Activated T-helper 1 cell treated with anti-CD3 and anti-CD28 coated beads, Interleukin-12 subunit alpha, Interleukin-12 subunit beta, Interleukin-2, Interleukin-4 antibody, amounts not matched to agents 30 ng/mL and 10 ng/mL and 1 ng/mL, durations not matched to agents 14 hours and 24 hours and 36 hours (primary cell): Measurements from ENCODE around the gene PDE1C. TPM values are rescaled to one million over a fixed set of nuclear protein-coding genes. Genes with fewer than 3 reads are reported as not detected.

Source experiments
- DNase-seq: peaks from one replicate; pipeline ENCODE4 v3.0.0; 2021; ENCODE audit warnings: low spot score
- H3K27ac Mint-ChIP-seq: one replicate; pipeline ENCODE4 v1.8.0; 2021; ENCODE audit warnings: mild to moderate bottlenecking, mixed read lengths
- H3K27me3 Mint-ChIP-seq: one replicate; pipeline ENCODE4 v1.8.0; 2022; ENCODE audit warnings: mild to moderate bottlenecking, moderate library complexity, mixed read lengths; ENCODE audit not compliant: insufficient read depth
- H3K36me3 Mint-ChIP-seq: one replicate; pipeline ENCODE4 v1.8.0; 2021; ENCODE audit warnings: low read depth, mixed read lengths
- H3K4me1 Mint-ChIP-seq: one replicate; pipeline ENCODE4 v1.8.0; 2021; ENCODE audit warnings: low read depth, mixed read lengths
- H3K4me3 Mint-ChIP-seq: one replicate; pipeline ENCODE4 v1.8.0; 2021; ENCODE audit warnings: mild to moderate bottlenecking, moderate library complexity, mixed read lengths
- H3K9me3 Mint-ChIP-seq: one replicate; pipeline ENCODE4 v1.8.0; 2021; ENCODE audit warnings: mixed read lengths
- intact Hi-C: fragments of 100-400 bp; cut with micrococcal nuclease; formaldehyde crosslinking; loops from one replicate; pipeline ENCODE4 v1.15.1; 2024
- total RNA-seq: library from RNA; stranded (reverse); gene quantifications from 2 replicates; pipeline ENCODE4 v1.2.3, GENCODE V29; 2022

PDE1C gene
- total RNA-seq, 1 donor from 2014 or later: not detected

DNA sequence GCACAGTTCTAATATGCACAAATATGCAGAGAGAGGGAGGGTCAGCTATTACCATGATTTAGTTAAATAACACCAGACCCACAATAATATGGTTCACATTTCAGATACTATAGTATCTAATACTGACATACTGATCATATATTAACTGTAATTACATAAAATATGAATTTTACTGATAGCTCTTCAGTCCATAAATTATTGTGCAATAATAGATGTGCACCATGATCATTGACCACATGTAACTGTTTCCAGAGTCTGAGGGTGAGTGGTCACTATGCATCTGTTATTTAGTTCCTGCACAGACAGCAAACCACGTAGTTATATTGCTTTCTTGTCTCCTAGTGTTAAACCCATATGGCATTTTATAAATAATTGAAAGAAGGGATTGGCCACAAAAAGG is 353.9 kb downstream of the PDE1C start:
- Mint-ChIP-seq H3K9me3 (no peaks in the 10 kb centered on the region), H3K4me3 (no peak overlapping the region), H3K27me3 (peaks cover 2% of the 10 kb centered on the region), H3K4me1 (no peaks in the 10 kb centered on the region), H3K36me3 (no peaks in the 10 kb centered on the region), H3K27ac (no peak overlapping the region)
- DNase-seq: no peak
- intact Hi-C loops: no loop called here

- Mint-ChIP-seq H3K27ac (no peak overlapping the region), H3K36me3 (no peaks in the 10 kb centered on the region), H3K4me3 (no peak overlapping the region), H3K27me3 (peaks cover 2% of the 10 kb centered on the region), H3K4me1 (no peaks in the 10 kb centered on the region), H3K9me3 (no peaks in the 10 kb centered on the region)
- intact Hi-C loops: no loop called here
- DNase-seq: no peak
Observed at GRCh38 chr7:31710171-31710570, 360.0 kb downstream of the PDE1C start.

GRCh38 chr7:31707089-31707488 is 363.1 kb downstream of the PDE1C start:
- no peak for DNase-seq
- Mint-ChIP-seq H3K27me3 (peaks cover 2% of the 10 kb centered on the region), H3K27ac (no peak overlapping the region), H3K9me3 (no peaks in the 10 kb centered on the region), H3K4me1 (no peaks in the 10 kb centered on the region), H3K36me3 (no peaks in the 10 kb centered on the region), H3K4me3 (no peak overlapping the region)
- intact Hi-C loops: no loop called here

GRCh38 chr7:31705377-31705776 is 364.8 kb downstream of the PDE1C start:
- no peak for DNase-seq
- Mint-ChIP-seq H3K27ac (no peak overlapping the region), H3K36me3 (no peaks in the 10 kb centered on the region), H3K27me3 (no peaks in the 10 kb centered on the region), H3K9me3 (no peaks in the 10 kb centered on the region), H3K4me1 (no peaks in the 10 kb centered on the region), H3K4me3 (no peak overlapping the region)
- intact Hi-C loops: no loop called here

DNA sequence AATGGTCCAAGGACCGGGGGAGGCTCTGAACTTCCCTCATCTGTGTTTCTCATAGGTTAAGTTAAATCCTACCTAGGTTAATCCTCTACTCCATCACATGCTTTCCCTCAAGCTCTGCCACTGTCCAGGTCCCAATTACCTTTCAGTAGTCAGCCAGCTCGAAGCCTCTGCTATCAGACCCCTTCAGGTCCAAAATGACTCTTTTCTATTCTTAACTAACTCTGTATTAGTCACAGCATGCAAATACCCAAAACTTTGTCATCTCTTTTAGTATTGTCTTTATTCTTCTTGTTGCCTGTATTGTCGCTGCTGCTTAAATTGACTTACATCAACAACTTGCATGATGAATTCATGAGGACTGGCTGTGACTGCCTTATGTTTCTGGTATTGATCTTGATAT is 367.9 kb downstream of the PDE1C start:
- H3K4me1 Mint-ChIP-seq: no peaks in the 10 kb centered on the region
- no peaks in the 10 kb centered on the region for H3K9me3 Mint-ChIP-seq
- no peaks in the 10 kb centered on the region for H3K36me3 Mint-ChIP-seq
- H3K27me3 Mint-ChIP-seq: peaks cover 2% of the 10 kb centered on the region
- no peak for DNase-seq
- H3K27ac Mint-ChIP-seq: no peak overlapping the region
- no peak overlapping the region for H3K4me3 Mint-ChIP-seq
- intact Hi-C loops: no loop called here
